Measurements from ENCODE around the gene NWD2. TPM values are rescaled to one million over a fixed set of nuclear protein-coding genes. Genes with fewer than 3 reads are reported as not detected.

Gene NWD2
- total and polyA plus RNA-seq, 10 of the 15 experiments (the other 5 are each of a cell fraction or from before 2014, with no cell fraction given) = not detected

- ChIA-PET POLR2A (interaction anchor here (0.7 kb wide), 1 partner anchor 584 kb away, joined by 3 read pairs; no protein-coding TSS in a partner anchor), SMC1A (ENCODE audit: uncharacterized antibody, unreplicated experiment) (interaction anchor here (3.2 kb wide), 1 partner anchor 9 kb away, joined by 11 read pairs; no protein-coding TSS in a partner anchor), CTCF (interaction anchor here (0.7 kb wide), 1 partner anchor 12 kb away, joined by 3 read pairs; no protein-coding TSS in a partner anchor), RAD21 (ENCODE audit: unreplicated experiment) (no interaction called here)
- TF ChIP-seq NFXL1 (IDR thresholded peaks at IDR 0.05; ENCODE audit: borderline replicate concordance) (no peak), RAD21 (IDR thresholded peaks at IDR 0.05; ENCODE audit: insufficient read depth, low read depth, low read length) (no peak), ZBED1 (IDR thresholded peaks at IDR 0.05; ENCODE audit: borderline replicate concordance) (no peak), ELK1 (IDR thresholded peaks at IDR 0.05; ENCODE audit: low read depth, low read length) (no peak), EGR1 (IDR thresholded peaks at IDR 0.05; ENCODE audit: borderline replicate concordance in 1 of 2, low read depth in 2 of 2, low read length in 2 of 2) (no peak), NR2C1 (IDR thresholded peaks at IDR 0.05) (no peak), ZNF687 (IDR thresholded peaks at IDR 0.05) (no peak), WRNIP1 (IDR thresholded peaks at IDR 0.05; ENCODE audit: borderline replicate concordance, low read depth, low read length) (no peak), SIX5 (IDR thresholded peaks at IDR 0.05; ENCODE audit: low read depth, low read length, severe bottlenecking) (no peak), GATAD2B (conservative IDR thresholded peaks at IDR 0.05; ENCODE audit: low read depth) (no peak)
- WGBS (ENCODE audit: insufficient coverage, insufficient replicate concordance, low lambda C conversion rate, missing lambda C conversion rate) = 0% methylated on average over 2 of the region's 2 CpGs
- no peaks in the 10 kb centered on the region for H3K36me3 ChIP-seq (ENCODE audit: control insufficient read depth in 2 of 2, insufficient read depth in 2 of 2, low read length in 1 of 2)
- ATAC-seq (no peak), FAIRE-seq (no peak), DNase-seq (ENCODE audit: low read depth, low spot score) (no peak)
- in situ Hi-C loops (cut with MboI) = no loop called here
- H3K79me2 ChIP-seq (ENCODE audit: control insufficient read depth, insufficient read depth, low read length) = no peaks in the 10 kb centered on the region
- H2AFZ ChIP-seq (ENCODE audit: control insufficient read depth, low read depth, low read length) = no peak overlapping the region
- H3K27ac ChIP-seq (ENCODE audit: control insufficient read depth, insufficient read depth) = no peak overlapping the region
- no peaks in the 10 kb centered on the region for H3K9me3 ChIP-seq (replicated peaks; ENCODE audit: control insufficient read depth, insufficient read depth, low read length)
- intact Hi-C loops (cut with micrococcal nuclease; ENCODE audit: unreplicated experiment) = no loop called here
- H3K9ac ChIP-seq (ENCODE audit: control insufficient read depth, insufficient read depth, low read length) = no peak overlapping the region
- H3K4me2 ChIP-seq (ENCODE audit: control insufficient read depth, insufficient read depth) = no peak overlapping the region
- no TSS peak for BruUV-seq (replicated peaks)
- no peaks in the 10 kb centered on the region for H3K27me3 ChIP-seq (replicated peaks in 1 of 2; ENCODE audit: control insufficient read depth in 2 of 2, insufficient read depth in 2 of 2, low read length in 1 of 2)
- no peak overlapping the region for H3K4me3 ChIP-seq
- H4K20me1 ChIP-seq (ENCODE audit: control insufficient read depth, insufficient read depth) = no peaks in the 10 kb centered on the region
- H3K4me1 ChIP-seq (ENCODE audit: control insufficient read depth, insufficient read depth, low read length) = no peaks in the 10 kb centered on the region
Observed at GRCh38 chr4:37422638-37423037, 178.1 kb downstream of the NWD2 start.
